Lung (tissue), 12 donors: Measurements from ENCODE around the gene TRIM52. TPM values are rescaled to one million over a fixed set of nuclear protein-coding genes. Genes with fewer than 3 reads are reported as not detected.
A peak's percentile ranks its signal among the peaks of the same experiment; 100 is the strongest.

Experiments used
- ATAC-seq: fragments of 200-7000 bp; cut with Tn5 transposase; one replicate; pipeline ENCODE4 v1.9.1; 2020; ENCODE audit warnings: moderate number of reproducible peaks; ENCODE audit not compliant: insufficient read depth, low FRiP score
- DNase-seq, 3 donors: peaks; one replicate each; pipeline ENCODE4 v3.0.0-alpha.2; 2013 to 2017
- H3K27ac ChIP-seq, 2 donors: one replicate each; pipeline ENCODE4 v1.5.1; 2013; ENCODE audit warnings: mild to moderate bottlenecking in 2 of 2, moderate library complexity in 2 of 2, control low read depth in 1 of 2, inconsistent platforms in 1 of 2, low read depth in 1 of 2, low read length in 1 of 2
- H3K27me3 ChIP-seq, 3 donors: one replicate each; pipeline ENCODE4 v1.5.1; 2013; ENCODE audit warnings: low read length in 2 of 3; ENCODE audit not compliant: control insufficient read depth in 3 of 3, insufficient read depth in 3 of 3
- H3K36me3 ChIP-seq, 4 donors: one replicate each; pipeline ENCODE4 v1.5.1; 2013; ENCODE audit warnings: low read length in 4 of 4, mild to moderate bottlenecking in 1 of 4, moderate library complexity in 1 of 4; ENCODE audit not compliant: control insufficient read depth in 4 of 4, insufficient read depth in 4 of 4
- H3K4me1 ChIP-seq, 5 donors: one replicate each; pipeline ENCODE4 v1.5.1; 2013; ENCODE audit warnings: low read length in 5 of 5, mild to moderate bottlenecking in 2 of 5, moderate library complexity in 1 of 5; ENCODE audit not compliant: control insufficient read depth in 5 of 5, insufficient read depth in 5 of 5
- H3K4me3 ChIP-seq: one replicate; pipeline ENCODE4 v1.5.1; 2013; ENCODE audit warnings: mild to moderate bottlenecking, control low read depth, moderate library complexity
- H3K9ac ChIP-seq, 2 donors: one replicate each; pipeline ENCODE4 v1.5.1; 2013; ENCODE audit warnings: low read length in 2 of 2, control low read depth in 1 of 2; ENCODE audit not compliant: insufficient read depth in 1 of 2
- H3K9me3 ChIP-seq, 4 donors: one replicate each; pipeline ENCODE4 v1.5.1; 2013; ENCODE audit warnings: low read length in 3 of 4, mild to moderate bottlenecking in 1 of 4, moderate library complexity in 1 of 4; ENCODE audit not compliant: control insufficient read depth in 4 of 4, insufficient read depth in 3 of 4
- CTCF ChIP-seq: IDR thresholded peaks from 2 replicates; pipeline ENCODE4 v1.5.1; 2012; ENCODE audit warnings: mild to moderate bottlenecking; ENCODE audit errors: control extremely low read depth, extremely low read depth
- WGBS, 2 donors: extraction: QIAGEN DNeasy Blood & Tissue Kit; methylation state at CpG; one replicate each; pipeline ENCODE4 v1.1.7; 2013; 5-methylcytosine and 5-hydroxymethylcytosine counted together
- polyA plus RNA-seq, 2 donors: library from polyadenylated mRNA; stranded (reverse); fragments of 200-250 nt; gene quantifications; one replicate each; pipeline ENCODE4 v1.2.1, GENCODE V29; 2013
- total RNA-seq, 2 donors: library from RNA; depleted of rRNA in 1 of 2; stranded (reverse); fragments of >200 nt in 1 of 2; gene quantifications; one replicate each; pipeline ENCODE4 v1.2.1, GENCODE V29; 2014 to 2021
- donor health status: control.
- donor health status: control.
- donor health status: Bipolar disorder and iron deficiency.
- donor health status: healthy.
- donor health status: DM: yes; HTN: yes; CAD: no.

The TRIM52 gene
- total and polyA plus RNA-seq, 4 donors: 6.5 to 19.3 (median 13.8) TPM

- no peak for TF ChIP-seq CTCF
- Histone ChIP-seq H3K9ac (no peak overlapping the region), H3K36me3 (peaks cover 2 to 21% (median 4%) of the 10 kb centered on the region in 4 donors), H3K4me3 (no peak overlapping the region), H3K9me3 (no peaks in the 10 kb centered on the region), H3K27me3 (no peaks in the 10 kb centered on the region), H3K27ac (no peak overlapping the region), H3K4me1 (peaks cover 0 to 28% (median 12%) of the 10 kb centered on the region in 5 donors)
- 82 to 85% methylated on average over 7 of the region's 7 CpGs for WGBS, 2 donors
- no peak for DNase-seq
- ATAC-seq: no peak
These were observed 4.9 kb downstream of the TRIM52 start for GRCh38 chr5:181255836-181256578.

GRCh38 chr5:181255276-181255675, 5.7 kb downstream of the TRIM52 start:
- Histone ChIP-seq H3K9ac (peak overlapping the region in 1 of 2 donors; percentile 26), H3K27me3 (no peaks in the 10 kb centered on the region), H3K4me3 (no peak overlapping the region), H3K36me3 (peaks cover 0 to 21% (median 4%) of the 10 kb centered on the region in 4 donors), H3K9me3 (no peaks in the 10 kb centered on the region), H3K4me1 (peaks cover 0 to 28% (median 15%) of the 10 kb centered on the region in 5 donors), H3K27ac (no peak overlapping the region)
- WGBS, 2 donors: 51 to 87% methylated on average over 1 of the region's 1 CpG
- no peak for TF ChIP-seq CTCF
- ATAC-seq (no peak), DNase-seq (no peak)

GRCh38 chr5:181248277-181248676, 12.7 kb downstream of the TRIM52 start:
- H3K27ac ChIP-seq: peak overlapping the region; percentile 26 to 64

More at GRCh38 chr5:181248277-181248676, 12.7 kb downstream of the TRIM52 start:
- Histone ChIP-seq H3K4me3 (peak overlapping the region; percentile 2), H3K4me1 (peaks cover 0 to 33% (median 18%) of the 10 kb centered on the region in 5 donors), H3K36me3 (peaks cover 0 to 10% (median 3%) of the 10 kb centered on the region in 4 donors), H3K9ac (peak overlapping the region; percentile 8 to 33), H3K9me3 (no peaks in the 10 kb centered on the region), H3K27me3 (no peaks in the 10 kb centered on the region)
- 79 to 90% methylated on average over 4 of the region's 4 CpGs for WGBS, 2 donors
- TF ChIP-seq CTCF: no peak
- ATAC-seq (no peak), DNase-seq (no peak)
